Suprapubic skin (tissue), 4 donors: ENCODE measurements around the gene FASLG.

Experiments used
- CTCF ChIP-seq, 2 donors: fragments of 200-600 bp in 1 of 2; fragments of 450-650 bp in 1 of 2; sonication (generic) in 1 of 2; IDR thresholded peaks; one replicate each; pipeline ENCODE4 v1.5.1; 2016 to 2019; ENCODE audit warnings: antibody characterized with exemption in 2 of 2, mild to moderate bottlenecking in 1 of 2, moderate library complexity in 1 of 2
- EP300 ChIP-seq: sonication (generic); formaldehyde crosslinking; IDR thresholded peaks from one replicate; pipeline ENCODE4 v1.6.1; 2017; ENCODE audit warnings: antibody characterized with exemption
- POLR2A ChIP-seq, 2 donors: fragments of 450-650 bp; IDR thresholded peaks; one replicate each; pipeline ENCODE4 v1.6.1; 2017; ENCODE audit warnings: antibody characterized with exemption in 2 of 2, mild to moderate bottlenecking in 2 of 2, moderate library complexity in 2 of 2
- POLR2AphosphoS5 ChIP-seq, 3 donors: sonication (generic); formaldehyde crosslinking; IDR thresholded peaks; one replicate each; pipeline ENCODE4 v1.6.1; 2017; ENCODE audit warnings: antibody characterized with exemption in 3 of 3

GRCh38 chr1:172699695-172700227 is 40.9 kb downstream of the FASLG start:
- TF ChIP-seq POLR2AphosphoS5 (IDR thresholded peaks at IDR 0.05) (no peak), EP300 (no peak), POLR2A (IDR thresholded peaks at IDR 0.05) (no peak), CTCF (IDR thresholded peaks at IDR 0.05) (no peak)
